SK-N-SH treated with all-trans-retinoic acid at 6 μM for 48 hours (cell line): ENCODE results near the gene POU3F1.

Source experiments
- ATAC-seq: fragments of 200-7000 bp; cut with Tn5 transposase; 3 replicates; pipeline ENCODE4 v1.9.1; 2020; ENCODE audit warnings: mild to moderate bottlenecking, moderate library complexity
- ARNTL ChIP-seq: fragments of 450-650 bp; formaldehyde crosslinking; IDR thresholded peaks from 2 replicates; pipeline ENCODE4 v1.5.0; 2020; ENCODE audit warnings: low read depth, mild to moderate bottlenecking, moderate library complexity, borderline replicate concordance
- CREB5 ChIP-seq: fragments of 250-450 bp; sonication (Bioruptor Pico); IDR thresholded peaks from 2 replicates; pipeline ENCODE4 v1.5.1; 2020; ENCODE audit warnings: low read depth, mild to moderate bottlenecking, moderate library complexity
- CSRNP3 ChIP-seq: fragments of 250-450 bp; sonication (Bioruptor Pico); IDR thresholded peaks from 2 replicates; pipeline ENCODE4 v1.5.1; 2021; ENCODE audit warnings: mild to moderate bottlenecking, moderate library complexity
- ESRRG ChIP-seq: fragments of 250-450 bp; sonication (Bioruptor Pico); IDR thresholded peaks from 2 replicates; pipeline ENCODE4 v1.6.1; 2021; ENCODE audit warnings: mild to moderate bottlenecking
- ISL1 ChIP-seq: fragments of 250-450 bp; sonication (Bioruptor Pico); IDR thresholded peaks from 2 replicates; pipeline ENCODE4 v2.1.2; 2022; ENCODE audit warnings: mild to moderate bottlenecking, moderate library complexity
- OSR1 ChIP-seq: fragments of 250-450 bp; sonication (Bioruptor Pico); IDR thresholded peaks from 2 replicates; pipeline ENCODE4 v1.8.0; 2022; ENCODE audit warnings: moderate library complexity, mild to moderate bottlenecking, inconsistent platforms
- PATZ1 ChIP-seq: fragments of 250-450 bp; sonication (Bioruptor Pico); IDR thresholded peaks from 2 replicates; pipeline ENCODE4 v1.8.0; 2020; ENCODE audit warnings: mild to moderate bottlenecking, moderate library complexity, borderline replicate concordance
- POU6F1 ChIP-seq: fragments of 250-450 bp; sonication (Bioruptor Pico); IDR thresholded peaks from 2 replicates; pipeline ENCODE4 v1.8.0; 2021; ENCODE audit warnings: low read depth, mild to moderate bottlenecking, moderate library complexity, borderline replicate concordance
- RARB ChIP-seq: fragments of 250-450 bp; sonication (Bioruptor Pico); IDR thresholded peaks from 2 replicates; pipeline ENCODE4 v1.8.0; 2021; ENCODE audit warnings: mild to moderate bottlenecking, moderate library complexity
- TCF4 ChIP-seq: fragments of 250-450 bp; sonication (Bioruptor Pico); IDR thresholded peaks from 2 replicates; pipeline ENCODE4 v1.8.0; 2021; ENCODE audit warnings: mild to moderate bottlenecking, moderate library complexity, borderline replicate concordance
- TOX ChIP-seq: fragments of 250-450 bp; sonication (Bioruptor Pico); IDR thresholded peaks from 2 replicates; pipeline ENCODE4 v1.8.0; 2021; ENCODE audit warnings: mild to moderate bottlenecking, moderate library complexity, borderline replicate concordance
- TSHZ2 ChIP-seq: fragments of 250-450 bp; sonication (Bioruptor Pico); IDR thresholded peaks from 2 replicates; pipeline ENCODE4 v1.5.0; 2020; ENCODE audit warnings: mild to moderate bottlenecking, moderate library complexity
- ZC3H10 ChIP-seq: fragments of 250-450 bp; sonication (Bioruptor Pico); IDR thresholded peaks from 2 replicates; pipeline ENCODE4 v1.5.1; 2021; ENCODE audit warnings: mild to moderate bottlenecking, moderate library complexity
- ZFP3 ChIP-seq: fragments of 250-450 bp; sonication (Bioruptor Pico); IDR thresholded peaks from 2 replicates; pipeline ENCODE4 v1.5.0; 2020; ENCODE audit warnings: mild to moderate bottlenecking, moderate library complexity
- ZFP30 ChIP-seq: fragments of 450-650 bp; formaldehyde crosslinking; IDR thresholded peaks from 2 replicates; pipeline ENCODE4 v1.5.0; 2022; ENCODE audit warnings: mild to moderate bottlenecking, moderate library complexity
- ZNF565 ChIP-seq: fragments of 450-650 bp; formaldehyde crosslinking; conservative IDR thresholded peaks from 2 replicates; pipeline ENCODE4 v1.5.0; 2020; ENCODE audit warnings: low read depth, mild to moderate bottlenecking, moderate library complexity
- ZNF70 ChIP-seq: fragments of 450-650 bp; formaldehyde crosslinking; IDR thresholded peaks from 2 replicates; pipeline ENCODE4 v1.5.0; 2020; ENCODE audit warnings: mild to moderate bottlenecking, moderate library complexity
- ZNF8 ChIP-seq: fragments of 450-650 bp; formaldehyde crosslinking; IDR thresholded peaks from 2 replicates; pipeline ENCODE4 v1.5.0; 2020; ENCODE audit warnings: mild to moderate bottlenecking, moderate library complexity

The POU3F1 gene

GRCh38 chr1:38025233-38025632, 21.4 kb downstream of the POU3F1 start (continued):
- TF ChIP-seq ZNF8 (CRISPR knock-in tag): no peak
- no peak for TF ChIP-seq OSR1 (CRISPR knock-in tag)
- TF ChIP-seq RARB (CRISPR knock-in tag): no peak
- TF ChIP-seq ZNF70 (CRISPR knock-in tag): no peak
- no peak for TF ChIP-seq ZFP3

- no peak for ATAC-seq
- TF ChIP-seq ARNTL (CRISPR knock-in tag): no peak
- TF ChIP-seq ZNF565 (CRISPR knock-in tag): no peak
- no peak for TF ChIP-seq ZFP30 (CRISPR knock-in tag)
- TF ChIP-seq RARB (CRISPR knock-in tag): no peak
- TF ChIP-seq CREB5 (CRISPR knock-in tag): no peak
- TF ChIP-seq ZNF8 (CRISPR knock-in tag): no peak
- no peak for TF ChIP-seq TCF4 (CRISPR knock-in tag)
- no peak for TF ChIP-seq TOX (CRISPR knock-in tag)
These were observed 23.8 kb downstream of the POU3F1 start for GRCh38 chr1:38022810-38023209.

GRCh38 chr1:38021969-38022368, 24.6 kb downstream of the POU3F1 start:
- no peak for ATAC-seq
- TF ChIP-seq TOX (CRISPR knock-in tag): no peak
- no peak for TF ChIP-seq ARNTL (CRISPR knock-in tag)
- TF ChIP-seq ZNF565 (CRISPR knock-in tag): no peak

- ATAC-seq: no peak
- TF ChIP-seq PATZ1 (CRISPR knock-in tag): no peak
- no peak for TF ChIP-seq ZFP3
- TF ChIP-seq ZNF70 (CRISPR knock-in tag): no peak
- no peak for TF ChIP-seq TSHZ2
- no peak for TF ChIP-seq CSRNP3 (CRISPR knock-in tag)
- TF ChIP-seq ISL1 (CRISPR knock-in tag): no peak
- no peak for TF ChIP-seq POU6F1 (CRISPR knock-in tag)
- TF ChIP-seq ARNTL (CRISPR knock-in tag): no peak
- TF ChIP-seq ESRRG (CRISPR knock-in tag): no peak
- no peak for TF ChIP-seq ZC3H10 (CRISPR knock-in tag)
- no peak for TF ChIP-seq ZNF565 (CRISPR knock-in tag)
- no peak for TF ChIP-seq RARB (CRISPR knock-in tag)
- TF ChIP-seq OSR1 (CRISPR knock-in tag): no peak
- TF ChIP-seq CREB5 (CRISPR knock-in tag): no peak
- TF ChIP-seq, all 23 proteins: peak for 0
These were observed 26.2 kb downstream of the POU3F1 start for GRCh38 chr1:38020396-38020795.
